Spleen (tissue), 7 donors: ENCODE data around the gene SRSF5.

Experiments used
- CTCF ChIP-seq, 11 experiments: fragments of 200-600 bp in 7 of 11; fragments of 450-650 bp in 4 of 11; sonication (generic) in 4 of 11; IDR thresholded peaks in 8 of 11; conservative IDR thresholded peaks in 3 of 11; 1 replicate in 7 of 11; 2 replicates in 4 of 11; pipeline versions ENCODE4 v1.4.0 to v1.8.0; 2016 to 2021; ENCODE audit warnings: antibody characterized with exemption in 11 of 11, inconsistent platforms in 4 of 11, mild to moderate bottlenecking in 1 of 11
- POLR2A ChIP-seq, 3 donors: fragments of 450-650 bp; IDR thresholded peaks; one replicate each; pipeline ENCODE4 v1.5.1; 2017; ENCODE audit warnings: antibody characterized with exemption in 3 of 3, mild to moderate bottlenecking in 1 of 3
- donor health status: DM: no; HTN: no; CAD: no; lungs with moderate emphysema.
- donor health status: DM: no; HTN: no; CAD: no.
- donor health status: DM: no; HTN: no; CAD: no.

GRCh38 chr14:69812711-69813110, 45.8 kb downstream of the SRSF5 start:
- TF ChIP-seq CTCF (IDR thresholded peaks at IDR 0.05 in 8 of 11, conservative IDR thresholded peaks at IDR 0.05 in 3 of 11) (no peak), POLR2A (IDR thresholded peaks at IDR 0.05) (no peak)
